Hematopoietic multipotent progenitor cell treated with erythropoietin and hydrocortisone succinate and interleukin-3 and kit ligand, for 6 days (in vitro differentiated cells): ENCODE measurements around the gene HOXC5.
"Not testable (repeated sequence)": the region's sequence is repeated elsewhere in the genome, so short reads cannot be mapped to it uniquely, and the experiment has no call there.

Source experiments
- DNase-seq: peaks from one replicate; pipeline ENCODE4 v3.0.0-alpha.2; 2015

HOXC5 gene

GRCh38 chr12:54035568-54036264, 2.9 kb downstream of the HOXC5 start:
- no peak for DNase-seq

GRCh38 chr12:54036620-54037359, 3.9 kb downstream of the HOXC5 start:
- DNase-seq: no peak

GRCh38 chr12:54037360-54038283, 4.8 kb downstream of the HOXC5 start:
- no peak for DNase-seq

- no peak for DNase-seq
Observed at GRCh38 chr12:54038284-54038870, 5.5 kb downstream of the HOXC5 start.

- no peak for DNase-seq
Observed at GRCh38 chr12:54038871-54039414, 6.1 kb downstream of the HOXC5 start.

- no peak for DNase-seq
Observed at GRCh38 chr12:54039417-54040147, 6.7 kb downstream of the HOXC5 start.

- no peak for DNase-seq
Observed at GRCh38 chr12:54040148-54040494, 7.3 kb downstream of the HOXC5 start.

- DNase-seq: no peak
Observed at GRCh38 chr12:54040648-54041047, 7.8 kb downstream of the HOXC5 start.

GRCh38 chr12:54041097-54041690, 8.3 kb downstream of the HOXC5 start:
- no peak for DNase-seq

GRCh38 chr12:54042033-54042432, 9.2 kb downstream of the HOXC5 start:
- not testable (repeated sequence) for DNase-seq

- DNase-seq: no peak
Observed at GRCh38 chr12:54042970-54043853, 10.4 kb downstream of the HOXC5 start.

GRCh38 chr12:54044425-54045103, 11.7 kb downstream of the HOXC5 start:
- DNase-seq: no peak

GRCh38 chr12:54045401-54045800, 12.6 kb downstream of the HOXC5 start:
- no peak for DNase-seq

- no peak for DNase-seq
Observed at GRCh38 chr12:54045868-54046521, 13.1 kb downstream of the HOXC5 start.

- DNase-seq: no peak
Observed at GRCh38 chr12:54046809-54047159, 13.9 kb downstream of the HOXC5 start.

- DNase-seq: no peak
Observed at GRCh38 chr12:54047160-54047963, 14.5 kb downstream of the HOXC5 start.

GRCh38 chr12:54047964-54048303, 15.1 kb downstream of the HOXC5 start:
- DNase-seq: no peak

GRCh38 chr12:54048406-54049093, 15.7 kb downstream of the HOXC5 start:
- DNase-seq: no peak
